Measurements from ENCODE around the gene XXYLT1. TPM values are rescaled to one million over a fixed set of nuclear protein-coding genes. Genes with fewer than 3 reads are reported as not detected.

Gene XXYLT1
- total and polyA plus RNA-seq, 9 of the 15 experiments (the other 6 are each of a cell fraction or from before 2014, with no cell fraction given) = 1.9 to 18.9 (median 15.0) TPM

DNA sequence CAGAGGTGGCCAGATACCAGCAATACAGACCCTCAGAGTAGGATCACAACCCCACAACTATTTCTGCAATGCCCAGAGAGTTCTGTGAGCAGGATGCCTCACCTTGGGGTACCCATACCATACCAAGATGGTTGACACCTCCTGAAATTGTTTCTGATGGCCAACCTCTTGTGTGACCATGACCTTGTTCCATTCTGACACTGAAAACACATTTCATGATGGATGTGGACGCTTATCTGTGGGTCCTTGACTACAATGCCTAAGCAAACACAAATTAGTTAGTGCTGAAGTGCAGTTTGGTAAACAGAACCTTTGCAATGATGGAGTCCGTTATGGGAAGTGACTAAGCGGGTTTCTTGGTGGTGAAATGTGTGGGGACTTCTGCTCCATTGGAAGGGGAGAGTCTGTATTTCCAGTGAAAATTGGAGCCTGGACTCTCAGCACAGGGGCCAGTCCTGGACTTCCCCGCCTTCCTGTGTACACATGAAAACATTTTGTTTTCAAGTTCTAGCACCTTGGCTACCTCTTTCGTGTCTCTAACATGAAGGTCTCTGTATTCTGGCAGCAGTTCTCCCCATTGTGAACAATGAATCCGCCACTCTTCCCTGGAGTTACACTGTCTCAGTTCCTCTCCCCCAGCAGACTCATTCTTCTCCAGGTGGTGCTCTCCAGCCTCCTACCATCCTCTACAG lies 106.2 kb downstream of the XXYLT1 start (continued):
- TF ChIP-seq, protein P1, sequence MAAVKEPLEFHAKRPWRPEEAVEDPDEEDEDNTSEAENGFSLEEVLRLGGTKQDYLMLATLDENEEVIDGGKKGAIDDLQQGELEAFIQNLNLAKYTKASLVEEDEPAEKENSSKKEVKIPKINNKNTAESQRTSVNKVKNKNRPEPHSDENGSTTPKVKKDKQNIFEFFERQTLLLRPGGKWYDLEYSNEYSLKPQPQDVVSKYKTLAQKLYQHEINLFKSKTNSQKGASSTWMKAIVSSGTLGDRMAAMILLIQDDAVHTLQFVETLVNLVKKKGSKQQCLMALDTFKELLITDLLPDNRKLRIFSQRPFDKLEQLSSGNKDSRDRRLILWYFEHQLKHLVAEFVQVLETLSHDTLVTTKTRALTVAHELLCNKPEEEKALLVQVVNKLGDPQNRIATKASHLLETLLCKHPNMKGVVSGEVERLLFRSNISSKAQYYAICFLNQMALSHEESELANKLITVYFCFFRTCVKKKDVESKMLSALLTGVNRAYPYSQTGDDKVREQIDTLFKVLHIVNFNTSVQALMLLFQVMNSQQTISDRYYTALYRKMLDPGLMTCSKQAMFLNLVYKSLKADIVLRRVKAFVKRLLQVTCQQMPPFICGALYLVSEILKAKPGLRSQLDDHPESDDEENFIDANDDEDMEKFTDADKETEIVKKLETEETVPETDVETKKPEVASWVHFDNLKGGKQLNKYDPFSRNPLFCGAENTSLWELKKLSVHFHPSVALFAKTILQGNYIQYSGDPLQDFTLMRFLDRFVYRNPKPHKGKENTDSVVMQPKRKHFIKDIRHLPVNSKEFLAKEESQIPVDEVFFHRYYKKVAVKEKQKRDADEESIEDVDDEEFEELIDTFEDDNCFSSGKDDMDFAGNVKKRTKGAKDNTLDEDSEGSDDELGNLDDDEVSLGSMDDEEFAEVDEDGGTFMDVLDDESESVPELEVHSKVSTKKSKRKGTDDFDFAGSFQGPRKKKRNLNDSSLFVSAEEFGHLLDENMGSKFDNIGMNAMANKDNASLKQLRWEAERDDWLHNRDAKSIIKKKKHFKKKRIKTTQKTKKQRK (IDR thresholded peaks at IDR 0.05; ENCODE audit: borderline replicate concordance, low read depth, low read length) = no peak
- TF ChIP-seq CCNT2 (IDR thresholded peaks at IDR 0.05; ENCODE audit: borderline replicate concordance, extremely low read depth, insufficient read length, low read depth, low read length) (no peak), TAF15 (IDR thresholded peaks at IDR 0.05; ENCODE audit: low read depth, low read length) (no peak), KDM4B (IDR thresholded peaks at IDR 0.05; ENCODE audit: borderline replicate concordance in 2 of 2, low read depth in 1 of 2) (no peak), ESRRB (CRISPR knock-in tag; IDR thresholded peaks at IDR 0.05; ENCODE audit: borderline replicate concordance) (no peak), FOXK1 (CRISPR knock-in tag; IDR thresholded peaks at IDR 0.05; ENCODE audit: borderline replicate concordance) (no peak), MAFG (tag; conservative IDR thresholded peaks at IDR 0.05) (peak; percentile 80), HNRNPK (IDR thresholded peaks at IDR 0.05; ENCODE audit: low read depth, low read length, poor library complexity, severe bottlenecking) (no peak), TBL1XR1 (IDR thresholded peaks at IDR 0.05; ENCODE audit: low read length in 2 of 2) (no peak)
- TF ChIP-seq, protein P2, sequence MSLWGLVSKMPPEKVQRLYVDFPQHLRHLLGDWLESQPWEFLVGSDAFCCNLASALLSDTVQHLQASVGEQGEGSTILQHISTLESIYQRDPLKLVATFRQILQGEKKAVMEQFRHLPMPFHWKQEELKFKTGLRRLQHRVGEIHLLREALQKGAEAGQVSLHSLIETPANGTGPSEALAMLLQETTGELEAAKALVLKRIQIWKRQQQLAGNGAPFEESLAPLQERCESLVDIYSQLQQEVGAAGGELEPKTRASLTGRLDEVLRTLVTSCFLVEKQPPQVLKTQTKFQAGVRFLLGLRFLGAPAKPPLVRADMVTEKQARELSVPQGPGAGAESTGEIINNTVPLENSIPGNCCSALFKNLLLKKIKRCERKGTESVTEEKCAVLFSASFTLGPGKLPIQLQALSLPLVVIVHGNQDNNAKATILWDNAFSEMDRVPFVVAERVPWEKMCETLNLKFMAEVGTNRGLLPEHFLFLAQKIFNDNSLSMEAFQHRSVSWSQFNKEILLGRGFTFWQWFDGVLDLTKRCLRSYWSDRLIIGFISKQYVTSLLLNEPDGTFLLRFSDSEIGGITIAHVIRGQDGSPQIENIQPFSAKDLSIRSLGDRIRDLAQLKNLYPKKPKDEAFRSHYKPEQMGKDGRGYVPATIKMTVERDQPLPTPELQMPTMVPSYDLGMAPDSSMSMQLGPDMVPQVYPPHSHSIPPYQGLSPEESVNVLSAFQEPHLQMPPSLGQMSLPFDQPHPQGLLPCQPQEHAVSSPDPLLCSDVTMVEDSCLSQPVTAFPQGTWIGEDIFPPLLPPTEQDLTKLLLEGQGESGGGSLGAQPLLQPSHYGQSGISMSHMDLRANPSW (CRISPR knock-in tag; IDR thresholded peaks at IDR 0.05) = no peak
- TF ChIP-seq, protein P3, sequence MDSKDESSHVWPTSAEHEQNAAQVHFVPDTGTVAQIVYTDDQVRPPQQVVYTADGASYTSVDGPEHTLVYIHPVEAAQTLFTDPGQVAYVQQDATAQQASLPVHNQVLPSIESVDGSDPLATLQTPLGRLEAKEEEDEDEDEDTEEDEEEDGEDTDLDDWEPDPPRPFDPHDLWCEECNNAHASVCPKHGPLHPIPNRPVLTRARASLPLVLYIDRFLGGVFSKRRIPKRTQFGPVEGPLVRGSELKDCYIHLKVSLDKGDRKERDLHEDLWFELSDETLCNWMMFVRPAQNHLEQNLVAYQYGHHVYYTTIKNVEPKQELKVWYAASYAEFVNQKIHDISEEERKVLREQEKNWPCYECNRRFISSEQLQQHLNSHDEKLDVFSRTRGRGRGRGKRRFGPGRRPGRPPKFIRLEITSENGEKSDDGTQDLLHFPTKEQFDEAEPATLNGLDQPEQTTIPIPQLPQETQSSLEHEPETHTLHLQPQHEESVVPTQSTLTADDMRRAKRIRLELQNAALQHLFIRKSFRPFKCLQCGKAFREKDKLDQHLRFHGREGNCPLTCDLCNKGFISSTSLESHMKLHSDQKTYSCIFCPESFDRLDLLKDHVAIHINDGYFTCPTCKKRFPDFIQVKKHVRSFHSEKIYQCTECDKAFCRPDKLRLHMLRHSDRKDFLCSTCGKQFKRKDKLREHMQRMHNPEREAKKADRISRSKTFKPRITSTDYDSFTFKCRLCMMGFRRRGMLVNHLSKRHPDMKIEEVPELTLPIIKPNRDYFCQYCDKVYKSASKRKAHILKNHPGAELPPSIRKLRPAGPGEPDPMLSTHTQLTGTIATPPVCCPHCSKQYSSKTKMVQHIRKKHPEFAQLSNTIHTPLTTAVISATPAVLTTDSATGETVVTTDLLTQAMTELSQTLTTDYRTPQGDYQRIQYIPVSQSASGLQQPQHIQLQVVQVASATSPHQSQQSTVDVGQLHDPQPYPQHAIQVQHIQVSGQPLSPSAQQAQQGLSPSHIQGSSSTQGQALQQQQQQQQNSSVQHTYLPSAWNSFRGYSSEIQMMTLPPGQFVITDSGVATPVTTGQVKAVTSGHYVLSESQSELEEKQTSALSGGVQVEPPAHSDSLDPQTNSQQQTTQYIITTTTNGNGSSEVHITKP (IDR thresholded peaks at IDR 0.05; ENCODE audit: partially characterized antibody) = peak; percentile 96
- TF ChIP-seq, protein P4, sequence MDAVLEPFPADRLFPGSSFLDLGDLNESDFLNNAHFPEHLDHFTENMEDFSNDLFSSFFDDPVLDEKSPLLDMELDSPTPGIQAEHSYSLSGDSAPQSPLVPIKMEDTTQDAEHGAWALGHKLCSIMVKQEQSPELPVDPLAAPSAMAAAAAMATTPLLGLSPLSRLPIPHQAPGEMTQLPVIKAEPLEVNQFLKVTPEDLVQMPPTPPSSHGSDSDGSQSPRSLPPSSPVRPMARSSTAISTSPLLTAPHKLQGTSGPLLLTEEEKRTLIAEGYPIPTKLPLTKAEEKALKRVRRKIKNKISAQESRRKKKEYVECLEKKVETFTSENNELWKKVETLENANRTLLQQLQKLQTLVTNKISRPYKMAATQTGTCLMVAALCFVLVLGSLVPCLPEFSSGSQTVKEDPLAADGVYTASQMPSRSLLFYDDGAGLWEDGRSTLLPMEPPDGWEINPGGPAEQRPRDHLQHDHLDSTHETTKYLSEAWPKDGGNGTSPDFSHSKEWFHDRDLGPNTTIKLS (IDR thresholded peaks at IDR 0.05; ENCODE audit: borderline replicate concordance, low read depth) = no peak

Data from K562 (cell line).